CD4-positive, alpha-beta T cell treated with Interleukin-12 subunit alpha and Interleukin-12 subunit beta, for 1 hour (primary cell): ENCODE results near the gene CTCF.
A peak's percentile ranks its signal among the peaks of the same experiment; 100 is the strongest.

Experiments used
- DNase-seq: peaks from one replicate; pipeline ENCODE4 v3.0.0-alpha.2; 2020

CTCF gene

GRCh38 chr16:67654403-67654911 is 92.1 kb downstream of the CTCF start:
- no peak for DNase-seq

DNA sequence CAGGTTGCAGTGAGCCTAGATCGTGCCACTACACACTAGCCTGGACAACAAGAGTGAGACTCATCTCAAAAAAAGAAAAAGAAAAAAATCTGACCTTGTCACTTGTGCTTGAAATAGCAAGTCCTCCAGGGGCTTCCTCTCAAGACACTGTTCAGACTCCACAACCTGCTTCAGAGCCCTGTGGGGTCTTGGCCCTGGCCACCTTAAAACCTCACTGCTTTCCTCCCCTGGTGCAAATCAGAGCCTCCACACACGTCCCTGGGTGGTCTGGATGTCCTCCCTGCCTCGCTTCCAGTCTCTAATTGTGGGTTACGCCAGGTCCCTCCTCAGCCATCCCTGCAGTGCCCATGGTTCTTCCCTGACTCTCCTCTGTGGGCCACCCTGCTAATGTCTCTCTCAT is 93.0 kb downstream of the CTCF start:
- no peak for DNase-seq

DNA sequence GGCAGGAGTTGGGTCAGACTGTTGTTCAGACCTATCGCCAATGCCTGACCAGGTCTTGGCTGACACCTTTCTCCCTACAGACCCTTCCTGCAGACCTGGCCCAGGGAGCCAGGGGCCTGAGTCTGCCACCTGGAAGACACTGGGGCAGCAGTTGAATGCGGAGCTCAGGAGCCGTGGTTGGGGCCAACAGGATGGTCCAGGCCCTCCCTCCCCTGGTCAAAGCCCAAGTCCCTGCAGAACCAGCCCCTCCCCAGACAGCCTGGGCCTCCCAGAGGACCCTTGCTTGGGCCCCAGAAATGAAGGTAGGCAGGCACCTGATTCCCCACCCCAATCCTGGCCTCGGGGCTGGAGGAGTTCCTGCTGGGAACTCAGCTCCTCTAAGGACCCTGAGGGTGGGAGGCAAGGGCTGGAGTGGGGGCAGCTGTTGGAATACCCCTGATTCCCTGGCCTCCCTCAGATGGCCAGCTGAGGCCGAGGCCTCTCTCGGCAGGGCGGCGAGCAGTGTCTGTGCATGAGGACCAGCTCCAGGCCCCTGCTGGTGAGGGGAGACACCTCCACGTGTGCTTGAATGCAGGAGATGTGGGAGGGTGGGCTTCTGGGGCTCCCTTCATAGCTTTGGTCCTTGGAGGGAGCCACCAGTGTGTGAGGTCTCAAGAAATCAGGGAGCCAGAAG is 94.2 kb downstream of the CTCF start:
- no peak for DNase-seq

DNA sequence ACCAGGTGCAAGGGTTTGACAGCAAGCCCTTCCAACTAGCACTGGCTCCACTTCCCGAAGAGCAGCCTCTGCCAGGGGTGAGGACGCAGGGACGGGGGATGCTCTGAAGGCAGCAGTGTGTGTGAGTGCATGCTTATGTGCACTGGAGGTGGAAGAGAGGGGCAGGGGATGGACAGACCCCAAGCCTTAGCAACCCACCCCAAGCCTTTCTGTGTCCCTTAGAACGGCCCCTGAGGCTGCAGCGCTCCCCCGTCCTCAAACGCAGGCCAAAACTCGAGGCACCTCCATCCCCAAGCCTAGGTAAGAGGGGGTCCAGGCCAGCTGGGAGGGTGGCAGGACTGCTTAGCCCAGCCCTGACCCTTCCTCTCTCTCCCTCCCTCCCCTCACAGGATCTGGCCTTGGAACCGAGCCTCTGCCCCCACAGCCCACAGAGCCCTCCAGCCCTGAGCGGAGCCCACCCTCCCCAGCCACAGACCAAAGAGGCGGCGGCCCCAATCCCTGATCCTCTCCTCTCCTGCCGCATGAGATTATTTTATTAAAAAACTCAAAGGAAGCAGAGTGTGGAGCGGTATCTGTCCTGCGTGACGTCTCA is 94.8 kb downstream of the CTCF start:
- no peak for DNase-seq

DNA sequence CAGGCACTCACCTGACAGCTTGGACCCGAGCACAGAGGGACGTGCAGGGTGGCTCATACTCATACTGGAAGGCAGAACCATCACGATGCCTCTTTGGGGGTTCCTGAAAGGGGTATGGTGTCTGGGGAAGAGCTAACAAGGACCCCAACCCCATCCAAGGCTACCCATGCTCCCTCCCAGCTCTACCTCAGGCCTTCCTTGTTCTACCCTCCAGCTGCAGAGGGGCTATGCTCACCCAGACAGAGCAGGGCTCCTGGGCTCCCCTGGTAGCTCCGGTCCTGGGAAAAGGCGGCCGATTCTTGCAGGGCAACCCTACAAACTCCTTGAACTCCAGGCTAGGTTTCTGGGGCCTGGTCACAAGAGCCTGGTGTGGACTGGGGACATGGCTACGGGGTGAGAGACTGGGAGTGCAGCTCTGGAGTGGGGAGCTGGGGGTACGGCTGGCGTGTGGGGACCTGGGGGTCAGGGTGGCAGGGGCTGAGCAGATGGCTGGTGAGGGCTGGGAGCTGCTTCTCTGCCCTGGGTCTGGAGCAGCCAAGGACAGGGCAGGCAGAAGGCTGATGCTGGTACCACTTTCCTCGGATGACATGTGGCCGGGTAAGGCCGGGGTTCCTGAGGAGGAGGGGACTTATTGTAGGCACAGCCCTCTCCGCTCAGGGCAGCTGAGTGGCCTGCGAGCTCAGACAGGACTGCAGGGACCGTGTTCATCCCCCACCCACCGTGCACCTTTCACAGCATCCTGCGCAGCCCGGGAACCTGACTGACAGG is 95.6 kb downstream of the CTCF start:
- no peak for DNase-seq

DNA sequence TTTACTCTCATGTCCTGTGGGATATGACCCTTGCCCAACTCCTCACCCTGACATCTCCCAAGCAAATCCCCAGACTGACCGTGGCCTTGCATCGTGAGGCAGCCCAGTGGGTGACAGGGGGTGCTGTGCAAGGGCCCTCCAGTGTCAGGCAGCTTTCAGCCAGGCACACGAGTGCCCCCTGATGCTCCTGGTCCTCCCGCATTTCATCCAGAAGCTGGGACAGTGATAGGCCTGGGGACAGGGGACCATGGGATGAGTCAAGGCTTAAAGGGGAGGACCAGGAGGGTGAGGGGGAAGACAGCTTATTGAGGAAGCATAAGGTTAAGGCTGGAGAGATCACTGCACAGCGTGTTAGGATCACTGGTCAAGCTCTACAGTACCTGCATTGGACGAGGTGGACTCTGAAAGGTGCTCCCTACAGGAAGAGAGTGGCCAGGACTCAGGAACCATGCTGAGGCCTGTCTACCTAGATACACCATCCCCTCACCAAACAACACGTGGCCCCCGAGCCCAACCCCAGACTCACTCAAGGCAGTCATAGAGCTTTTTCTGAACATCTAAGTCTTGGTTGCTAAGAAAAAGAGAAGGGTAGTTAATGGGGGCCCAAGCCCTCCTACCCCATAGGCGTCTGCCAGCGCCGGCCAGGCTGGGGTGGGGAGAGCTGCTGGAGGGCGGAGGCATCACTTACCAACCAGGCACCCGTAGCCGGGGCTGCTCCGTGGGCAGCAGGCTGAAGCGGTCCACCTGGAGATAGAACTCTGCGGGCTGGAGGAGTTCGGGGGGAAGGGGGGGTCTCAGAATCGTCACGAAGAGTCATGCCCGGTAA is 96.7 kb downstream of the CTCF start:
- DNase-seq: no peak

DNA sequence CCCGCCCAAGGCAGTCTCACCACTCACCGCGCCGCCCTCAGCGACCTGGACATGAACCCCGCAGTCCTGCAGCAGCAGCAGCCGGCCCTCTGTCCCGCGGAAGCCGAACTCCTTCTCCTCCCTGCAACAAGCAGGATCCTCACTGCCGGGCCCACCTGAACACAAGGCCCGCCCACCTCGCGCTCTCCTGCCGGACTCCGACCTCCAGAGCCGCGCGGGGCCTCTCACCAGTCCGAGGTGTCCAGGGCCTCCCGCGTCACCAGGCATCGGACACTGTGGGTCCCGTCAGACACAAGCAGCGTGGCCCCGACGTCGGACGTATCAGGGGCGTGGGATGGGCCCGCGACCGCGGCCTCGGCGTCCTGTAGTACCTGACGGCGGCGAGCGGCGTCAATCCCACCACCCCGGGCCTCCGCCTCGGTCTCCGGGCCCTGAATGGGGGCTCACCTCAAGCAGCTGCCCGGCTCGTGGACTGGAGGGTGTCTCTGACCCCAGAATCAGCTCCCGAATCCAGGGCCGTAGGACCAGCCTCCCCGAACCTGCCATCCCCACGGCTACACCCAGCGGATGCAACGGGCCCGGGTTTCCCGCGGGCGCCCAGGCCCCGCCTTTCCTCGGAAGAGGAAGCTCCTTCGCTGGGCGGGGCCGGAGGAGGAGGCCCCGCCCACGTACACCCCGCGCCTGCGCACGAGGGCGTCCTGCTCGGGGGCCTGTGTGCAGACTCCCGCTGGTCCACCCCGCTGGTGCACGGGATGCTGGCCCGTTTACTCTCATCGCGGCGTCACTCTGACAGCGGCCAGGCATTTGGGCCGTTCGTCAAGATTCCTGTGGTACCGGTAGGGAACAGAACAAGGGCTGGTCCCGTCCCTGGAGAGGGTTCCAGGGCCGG is 97.6 kb downstream of the CTCF start, which contains the start of gene ACD:
ACD (minus strand) TSS at position 586 of the 889 bp plus-strand sequence; CDS start at position 546, 40 bp downstream.
- peak; percentile 94 for DNase-seq

- DNase-seq: peak; percentile 98
These were observed 98.3 kb downstream of the CTCF start, which contains the start of gene PARD6A for GRCh38 chr16:67660564-67661028. Gene PARD6A, plus strand, starts transcription at chr16:67660960. Its CDS starts 79 bp downstream, at chr16:67661039.

DNA sequence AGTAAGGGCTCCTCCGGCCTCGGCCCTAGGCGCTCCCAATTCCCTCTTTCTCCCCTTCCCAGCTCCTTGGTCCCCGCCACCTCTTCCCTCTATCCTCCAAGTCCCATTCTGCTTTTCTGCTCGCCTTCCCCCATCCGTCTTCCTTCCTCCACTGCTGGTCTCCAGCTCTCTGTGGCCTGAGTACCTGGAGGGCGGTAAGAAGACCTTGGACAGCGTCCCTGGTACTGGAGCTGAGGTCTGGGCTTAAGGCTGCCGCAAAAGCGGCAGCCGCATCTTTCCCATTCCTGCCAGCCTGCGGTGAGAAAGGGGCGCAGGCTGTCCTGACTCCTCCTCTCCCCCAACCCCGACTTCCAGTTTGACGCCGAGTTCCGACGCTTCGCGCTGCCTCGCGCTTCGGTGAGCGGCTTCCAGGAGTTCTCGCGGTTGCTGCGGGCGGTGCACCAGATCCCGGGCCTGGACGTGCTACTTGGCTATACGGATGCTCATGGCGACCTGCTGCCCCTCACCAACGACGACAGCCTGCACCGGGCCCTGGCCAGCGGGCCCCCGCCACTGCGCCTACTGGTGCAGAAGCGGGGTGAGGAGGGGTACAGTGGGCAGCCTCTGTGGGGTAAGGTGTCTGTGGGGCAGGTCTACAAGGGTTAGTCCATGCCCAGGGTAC is 98.9 kb downstream of the CTCF start:
- no peak for DNase-seq

DNA sequence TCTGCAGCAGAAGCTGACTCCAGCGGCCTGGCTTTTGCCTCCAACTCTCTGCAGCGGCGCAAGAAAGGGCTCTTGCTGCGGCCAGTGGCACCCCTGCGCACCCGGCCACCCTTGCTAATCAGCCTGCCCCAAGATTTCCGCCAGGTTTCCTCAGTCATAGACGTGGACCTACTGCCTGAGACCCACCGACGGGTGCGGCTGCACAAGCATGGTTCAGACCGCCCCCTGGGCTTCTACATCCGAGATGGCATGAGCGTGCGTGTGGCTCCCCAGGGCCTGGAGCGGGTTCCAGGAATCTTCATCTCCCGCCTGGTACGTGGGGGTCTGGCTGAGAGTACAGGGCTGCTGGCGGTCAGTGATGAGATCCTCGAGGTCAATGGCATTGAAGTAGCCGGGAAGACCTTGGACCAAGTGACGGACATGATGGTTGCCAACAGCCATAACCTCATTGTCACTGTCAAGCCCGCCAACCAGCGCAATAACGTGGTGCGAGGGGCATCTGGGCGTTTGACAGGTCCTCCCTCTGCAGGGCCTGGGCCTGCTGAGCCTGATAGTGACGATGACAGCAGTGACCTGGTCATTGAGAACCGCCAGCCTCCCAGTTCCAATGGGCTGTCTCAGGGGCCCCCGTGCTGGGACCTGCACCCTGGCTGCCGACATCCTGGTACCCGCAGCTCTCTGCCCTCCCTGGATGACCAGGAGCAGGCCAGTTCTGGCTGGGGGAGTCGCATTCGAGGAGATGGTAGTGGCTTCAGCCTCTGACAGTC is 99.7 kb downstream of the CTCF start:
- DNase-seq: no peak

GRCh38 chr16:67662653-67663010 is 100.3 kb downstream of the CTCF start:
- DNase-seq: no peak

DNA sequence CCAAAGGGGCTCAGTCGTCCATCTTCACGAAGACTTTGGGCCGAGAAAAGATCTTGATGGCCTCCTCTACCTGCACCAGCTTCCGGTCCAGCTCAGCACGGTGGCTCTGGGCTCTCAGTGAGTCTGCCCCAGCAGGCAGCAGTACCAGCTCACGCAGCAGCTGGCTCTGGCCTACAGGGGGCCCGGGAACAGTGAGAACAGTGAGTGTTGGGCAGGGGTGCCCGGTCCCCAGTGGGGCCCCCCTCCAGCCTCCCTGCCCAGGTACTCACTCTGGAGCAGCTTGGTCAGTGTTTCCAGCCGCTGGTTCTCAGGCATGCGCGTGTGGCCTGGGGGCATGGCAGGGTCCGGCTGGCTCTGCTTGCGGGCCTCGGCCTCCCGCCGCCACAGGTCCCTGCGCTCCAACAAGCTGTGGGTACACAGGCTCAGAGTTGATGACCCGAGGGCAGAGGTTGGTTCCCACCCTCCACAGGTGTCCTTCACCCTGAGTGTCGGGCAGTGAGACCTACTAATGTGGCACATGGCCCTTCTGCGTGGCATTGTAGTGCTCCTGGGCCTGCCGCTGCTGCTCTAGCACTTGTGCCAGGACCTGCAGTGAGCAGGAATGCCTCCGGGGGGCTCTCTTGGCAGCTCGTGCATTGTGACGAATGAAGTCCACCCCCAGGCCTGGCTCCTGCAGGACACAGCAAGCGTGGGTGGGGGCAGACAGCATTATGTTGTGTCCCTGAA is 101.0 kb downstream of the CTCF start:
- peak; percentile 33 for DNase-seq

DNA sequence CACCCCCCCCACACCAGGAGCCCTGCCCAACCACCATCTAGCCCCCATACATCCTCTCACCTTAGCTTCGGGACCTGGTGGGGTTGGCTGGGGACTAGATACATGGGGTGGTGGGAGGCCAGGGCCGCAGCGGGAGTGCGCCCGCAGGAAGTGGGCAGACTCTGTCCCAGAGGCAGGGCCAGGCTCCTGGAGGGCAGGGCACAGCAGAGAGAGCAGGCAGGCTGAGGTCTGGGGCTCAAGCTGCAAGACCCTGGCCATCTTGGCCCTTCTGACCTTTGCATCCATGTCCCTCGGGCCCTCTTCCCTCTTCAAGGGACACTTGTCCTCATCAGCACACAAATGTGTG is 101.5 kb downstream of the CTCF start:
- DNase-seq: no peak

- DNase-seq: no peak
These were observed 101.9 kb downstream of the CTCF start for GRCh38 chr16:67664258-67664657.

GRCh38 chr16:67664871-67665270 is 102.5 kb downstream of the CTCF start:
- no peak for DNase-seq

GRCh38 chr16:67665598-67665997 is 103.3 kb downstream of the CTCF start:
- DNase-seq: no peak

- no peak for DNase-seq
These were observed 103.8 kb downstream of the CTCF start for GRCh38 chr16:67666032-67666551.

- DNase-seq: peak; percentile 87
These were observed 104.5 kb downstream of the CTCF start, which contains the start of the genes C16orf86 and ENKD1 for GRCh38 chr16:67666559-67667452. Gene C16orf86, plus strand, starts transcription at chr16:67666814. Its CDS starts 157 bp downstream, at chr16:67666971. Gene ENKD1, minus strand, starts transcription at chr16:67666750. Its CDS starts 308 bp downstream, at chr16:67666442.
